Upper lobe of right lung (tissue), 1 donor: ENCODE data around the gene CHID1. TPM values are rescaled to one million over a fixed set of nuclear protein-coding genes. Genes with fewer than 3 reads are reported as not detected.

ENCODE experiments used
- ATAC-seq: fragments of 200-7000 bp; cut with Tn5 transposase; one replicate; pipeline ENCODE4 v1.9.1; 2020; ENCODE audit warnings: mild to moderate bottlenecking, moderate library complexity
- DNase-seq: peaks from one replicate; pipeline ENCODE4 v3.0.0-alpha.2; 2020
- H3K27ac ChIP-seq: fragments of 200-600 bp; one replicate; pipeline ENCODE4 v1.8.0; 2022
- H3K27me3 ChIP-seq: fragments of 200-600 bp; one replicate; pipeline ENCODE4 v1.8.0; 2022; ENCODE audit warnings: mild to moderate bottlenecking
- H3K36me3 ChIP-seq: fragments of 200-600 bp; one replicate; pipeline ENCODE4 v1.8.0; 2022
- H3K4me1 ChIP-seq: fragments of 200-600 bp; one replicate; pipeline ENCODE4 v1.8.0; 2022
- H3K4me3 ChIP-seq: fragments of 200-600 bp; one replicate; pipeline ENCODE4 v1.8.0; 2022; ENCODE audit warnings: mild to moderate bottlenecking
- H3K9me3 ChIP-seq: fragments of 200-600 bp; one replicate; pipeline ENCODE4 v1.8.0; 2022
- CTCF ChIP-seq: fragments of 200-600 bp; IDR thresholded peaks from one replicate; pipeline ENCODE4 v1.8.0; 2022; ENCODE audit warnings: antibody characterized with exemption
- intact Hi-C: fragments of 100-400 bp; cut with DNase I; formaldehyde crosslinking; loops from one replicate; pipeline ENCODE4 v1.11.0; 2022
- total RNA-seq: library from RNA; stranded (reverse); fragmentation: NEBNext Ultra II Directional; extraction: Animal tissue kit (Norgen Biotek cat#: 25700); gene quantifications from one replicate; pipeline ENCODE4 v1.2.1, GENCODE V29; 2021
- donor health status: DM: no; HTN: yes; CAD: no; lungs with severe emphysema.

The CHID1 gene
- total RNA-seq, 1 donor from 2014 or later: 52.9 TPM

- Histone ChIP-seq H3K4me3 (no peak overlapping the region), H3K27me3 (no peaks in the 10 kb centered on the region), H3K9me3 (no peaks in the 10 kb centered on the region), H3K36me3 (peaks cover 21% of the 10 kb centered on the region), H3K4me1 (peaks cover 11% of the 10 kb centered on the region), H3K27ac (no peak overlapping the region)
- DNase-seq: no peak
- no peak for ATAC-seq
- no peak for TF ChIP-seq CTCF
- intact Hi-C loops: no loop called here
Observed at GRCh38 chr11:955154-956063, 44.8 kb upstream of the CHID1 start.

- Histone ChIP-seq H3K4me1 (peaks cover 11% of the 10 kb centered on the region), H3K9me3 (no peaks in the 10 kb centered on the region), H3K27me3 (no peaks in the 10 kb centered on the region), H3K36me3 (peaks cover 13% of the 10 kb centered on the region), H3K4me3 (no peak overlapping the region), H3K27ac (no peak overlapping the region)
- no peak for TF ChIP-seq CTCF
- DNase-seq (no peak), ATAC-seq (no peak)
- intact Hi-C loops: no loop called here
Observed at GRCh38 chr11:954392-955153, 44.0 kb upstream of the CHID1 start.

- H3K36me3 ChIP-seq: peaks cover 5% of the 10 kb centered on the region
- peaks cover 11% of the 10 kb centered on the region for H3K4me1 ChIP-seq
- H3K4me3 ChIP-seq: no peak overlapping the region
- no peaks in the 10 kb centered on the region for H3K27me3 ChIP-seq
- intact Hi-C loops: no loop called here
- H3K27ac ChIP-seq: no peak overlapping the region
- DNase-seq: no peak
- no peak for TF ChIP-seq CTCF
- H3K9me3 ChIP-seq: no peaks in the 10 kb centered on the region
- ATAC-seq: peak; percentile 11
Observed at GRCh38 chr11:953512-953911, 42.9 kb upstream of the CHID1 start.

- ATAC-seq: peak; percentile 95
Observed at GRCh38 chr11:952406-953385, 42.1 kb upstream of the CHID1 start.

More at GRCh38 chr11:952406-953385, 42.1 kb upstream of the CHID1 start:
- intact Hi-C loops: no loop called here
- H3K4me1 ChIP-seq: peaks cover 11% of the 10 kb centered on the region
- no peaks in the 10 kb centered on the region for H3K27me3 ChIP-seq
- no peak for TF ChIP-seq CTCF
- H3K36me3 ChIP-seq: peaks cover 5% of the 10 kb centered on the region
- no peak overlapping the region for H3K4me3 ChIP-seq
- no peaks in the 10 kb centered on the region for H3K9me3 ChIP-seq
- H3K27ac ChIP-seq: no peak overlapping the region
- no peak for DNase-seq
